HG02852 (cell line): ENCODE data around the gene DRAM1.
A peak's percentile ranks its signal among the peaks of the same experiment; 100 is the strongest.

Experiments
- ATAC-seq: cut with Tn5 transposase; IDR thresholded peaks from one replicate; pipeline ENCODE4 v1.9.1; 2021; ENCODE audit warnings: mild to moderate bottlenecking, moderate library complexity; ENCODE audit not compliant: unreplicated experiment

Gene DRAM1

GRCh38 chr12:101939856-101940265, 62.5 kb downstream of the DRAM1 start:
- no peak for ATAC-seq

- ATAC-seq = no peak
Observed at GRCh38 chr12:101940400-101940950, 63.1 kb downstream of the DRAM1 start.

GRCh38 chr12:101941306-101942249, 64.2 kb downstream of the DRAM1 start:
- peak; percentile 86 for ATAC-seq

- ATAC-seq = no peak
Observed at GRCh38 chr12:101942250-101942605, 64.8 kb downstream of the DRAM1 start.

- ATAC-seq = no peak
Observed at GRCh38 chr12:101945369-101946232, 68.2 kb downstream of the DRAM1 start.

GRCh38 chr12:101946233-101946611, 68.8 kb downstream of the DRAM1 start:
- ATAC-seq = no peak

- no peak for ATAC-seq
Observed at GRCh38 chr12:101947316-101947715, 69.9 kb downstream of the DRAM1 start.

GRCh38 chr12:101948365-101948764, 71.0 kb downstream of the DRAM1 start:
- ATAC-seq = no peak

- peak; percentile 56 for ATAC-seq
Observed at GRCh38 chr12:101951002-101951670, 73.8 kb downstream of the DRAM1 start.

GRCh38 chr12:101954113-101954512, 76.7 kb downstream of the DRAM1 start:
- ATAC-seq = no peak

- ATAC-seq = no peak
Observed at GRCh38 chr12:101954676-101955075, 77.3 kb downstream of the DRAM1 start.

- ATAC-seq = no peak
Observed at GRCh38 chr12:101957252-101957959, 80.0 kb downstream of the DRAM1 start.

GRCh38 chr12:101959607-101960006, 82.2 kb downstream of the DRAM1 start:
- no peak for ATAC-seq

- no peak for ATAC-seq
Observed at GRCh38 chr12:101962486-101962885, 85.1 kb downstream of the DRAM1 start.

- no peak for ATAC-seq
Observed at GRCh38 chr12:101963697-101964096, 86.3 kb downstream of the DRAM1 start.

- no peak for ATAC-seq
Observed at GRCh38 chr12:101966496-101966895, 89.1 kb downstream of the DRAM1 start.

GRCh38 chr12:101967506-101967905, 90.1 kb downstream of the DRAM1 start:
- peak; percentile 72 for ATAC-seq

- ATAC-seq = no peak
Observed at GRCh38 chr12:101968770-101969169, 91.4 kb downstream of the DRAM1 start.
